Thyroid gland (tissue), 4 donors: Measurements from ENCODE around the gene ELFN2.

Experiments
- POLR2A ChIP-seq, 2 donors: fragments of 450-650 bp; IDR thresholded peaks; one replicate each; pipeline ENCODE4 v1.6.1; 2017; ENCODE audit warnings: antibody characterized with exemption in 2 of 2, mild to moderate bottlenecking in 2 of 2, moderate library complexity in 1 of 2
- TF ChIP-seq, protein P1 (sequence below), 6 experiments: fragments of 200-600 bp in 3 of 6; fragments of 450-650 bp in 3 of 6; sonication (generic) in 3 of 6; IDR thresholded peaks; one replicate each; pipeline ENCODE4 v1.5.1; 2016 to 2019; ENCODE audit warnings: antibody characterized with exemption in 6 of 6, mild to moderate bottlenecking in 2 of 6, inconsistent platforms in 1 of 6, moderate library complexity in 1 of 6

- TF ChIP-seq, protein P1, sequence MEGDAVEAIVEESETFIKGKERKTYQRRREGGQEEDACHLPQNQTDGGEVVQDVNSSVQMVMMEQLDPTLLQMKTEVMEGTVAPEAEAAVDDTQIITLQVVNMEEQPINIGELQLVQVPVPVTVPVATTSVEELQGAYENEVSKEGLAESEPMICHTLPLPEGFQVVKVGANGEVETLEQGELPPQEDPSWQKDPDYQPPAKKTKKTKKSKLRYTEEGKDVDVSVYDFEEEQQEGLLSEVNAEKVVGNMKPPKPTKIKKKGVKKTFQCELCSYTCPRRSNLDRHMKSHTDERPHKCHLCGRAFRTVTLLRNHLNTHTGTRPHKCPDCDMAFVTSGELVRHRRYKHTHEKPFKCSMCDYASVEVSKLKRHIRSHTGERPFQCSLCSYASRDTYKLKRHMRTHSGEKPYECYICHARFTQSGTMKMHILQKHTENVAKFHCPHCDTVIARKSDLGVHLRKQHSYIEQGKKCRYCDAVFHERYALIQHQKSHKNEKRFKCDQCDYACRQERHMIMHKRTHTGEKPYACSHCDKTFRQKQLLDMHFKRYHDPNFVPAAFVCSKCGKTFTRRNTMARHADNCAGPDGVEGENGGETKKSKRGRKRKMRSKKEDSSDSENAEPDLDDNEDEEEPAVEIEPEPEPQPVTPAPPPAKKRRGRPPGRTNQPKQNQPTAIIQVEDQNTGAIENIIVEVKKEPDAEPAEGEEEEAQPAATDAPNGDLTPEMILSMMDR (IDR thresholded peaks at IDR 0.05) = no peak
- no peak for TF ChIP-seq POLR2A (IDR thresholded peaks at IDR 0.05)
Measured at GRCh38 chr22:37401401-37402183, 25.7 kb downstream of the ELFN2 start.
